Measurements from ENCODE around the gene MGLL.

The MGLL gene

GRCh38 chr3:127788451-127788909, 33.8 kb downstream of the MGLL start:
- DNase-seq (ENCODE audit: low read depth), result no peak

- no peak for DNase-seq (ENCODE audit: low read depth)
These were observed 34.5 kb downstream of the MGLL start for GRCh38 chr3:127787571-127788365.

- no peak for DNase-seq (ENCODE audit: low read depth)
These were observed 35.2 kb downstream of the MGLL start for GRCh38 chr3:127787071-127787490.

- DNase-seq (ENCODE audit: low read depth), result no peak
These were observed 35.8 kb downstream of the MGLL start for GRCh38 chr3:127786353-127787070.

- DNase-seq (ENCODE audit: low read depth), result no peak
These were observed 36.5 kb downstream of the MGLL start for GRCh38 chr3:127785711-127786265.

GRCh38 chr3:127784865-127785710, 37.2 kb downstream of the MGLL start:
- DNase-seq (ENCODE audit: low read depth), result no peak

GRCh38 chr3:127784283-127784682, 38.0 kb downstream of the MGLL start:
- DNase-seq (ENCODE audit: low read depth), result no peak

GRCh38 chr3:127783642-127784160, 38.6 kb downstream of the MGLL start:
- no peak for DNase-seq (ENCODE audit: low read depth)

- no peak for DNase-seq (ENCODE audit: low read depth)
These were observed 39.1 kb downstream of the MGLL start for GRCh38 chr3:127783166-127783565.

- no peak for DNase-seq (ENCODE audit: low read depth)
These were observed 40.8 kb downstream of the MGLL start for GRCh38 chr3:127781411-127782001.

- no peak for DNase-seq (ENCODE audit: low read depth)
These were observed 41.5 kb downstream of the MGLL start for GRCh38 chr3:127780536-127781400.

- no peak for DNase-seq (ENCODE audit: low read depth)
These were observed 42.6 kb downstream of the MGLL start for GRCh38 chr3:127779747-127780146.

- no peak for DNase-seq (ENCODE audit: low read depth)
These were observed 44.2 kb downstream of the MGLL start for GRCh38 chr3:127777921-127778656.

GRCh38 chr3:127777332-127777731, 45.0 kb downstream of the MGLL start:
- DNase-seq (ENCODE audit: low read depth), result no peak

GRCh38 chr3:127776347-127776746, 46.0 kb downstream of the MGLL start:
- no peak for DNase-seq (ENCODE audit: low read depth)

GRCh38 chr3:127775398-127776109, 46.8 kb downstream of the MGLL start:
- DNase-seq (ENCODE audit: low read depth), result no peak

GRCh38 chr3:127774647-127775046, 47.7 kb downstream of the MGLL start:
- no peak for DNase-seq (ENCODE audit: low read depth)

- no peak for DNase-seq (ENCODE audit: low read depth)
These were observed 48.4 kb downstream of the MGLL start for GRCh38 chr3:127773752-127774395.

All from stimulated activated CD8-positive, alpha-beta memory T cell treated with anti-CD3 and anti-CD28 coated beads, Interleukin-15, amount 100 ng/mL, for 1 hour (primary cell).